BE2C (cell line): ENCODE results near the gene HDAC7.

ENCODE experiments used
- DNase-seq: peaks from one replicate; pipeline ENCODE4 v3.0.0-alpha.2; 2020
- H3K27me3 ChIP-seq: fragments of 250-450 bp; sonication (Bioruptor Pico); 2 replicates; pipeline ENCODE4 v1.5.1; 2020; ENCODE audit warnings: mild to moderate bottlenecking
- H3K36me3 ChIP-seq: fragments of 250-450 bp; sonication (Bioruptor Pico); 2 replicates; pipeline ENCODE4 v1.5.1; 2020; ENCODE audit warnings: mild to moderate bottlenecking
- H3K4me1 ChIP-seq: fragments of 250-450 bp; sonication (Bioruptor Pico); 2 replicates; pipeline ENCODE4 v1.5.1; 2020
- H3K4me3 ChIP-seq: 2 replicates; pipeline ENCODE4 v1.5.1; 2011; ENCODE audit warnings: low read depth, low read length
- H3K9me3 ChIP-seq: fragments of 250-450 bp; sonication (Bioruptor Pico); 2 replicates; pipeline ENCODE4 v1.5.1; 2020
- CTCF ChIP-seq: IDR thresholded peaks from 2 replicates; pipeline ENCODE4 v1.5.1; 2012; ENCODE audit warnings: mild to moderate bottlenecking, low read depth, low read length

The HDAC7 gene

GRCh38 chr12:47863467-47863866, 43.8 kb upstream of the HDAC7 start:
- no peak for DNase-seq
- TF ChIP-seq CTCF: no peak
- Histone ChIP-seq H3K36me3 (no peaks in the 10 kb centered on the region), H3K4me1 (no peaks in the 10 kb centered on the region), H3K27me3 (no peaks in the 10 kb centered on the region), H3K9me3 (no peaks in the 10 kb centered on the region), H3K4me3 (no peak overlapping the region)

GRCh38 chr12:47862881-47863280, 43.2 kb upstream of the HDAC7 start:
- DNase-seq: no peak
- H3K9me3 ChIP-seq: no peaks in the 10 kb centered on the region
- H3K4me3 ChIP-seq: no peak overlapping the region
- no peak for TF ChIP-seq CTCF
- no peaks in the 10 kb centered on the region for H3K27me3 ChIP-seq
- H3K36me3 ChIP-seq: no peaks in the 10 kb centered on the region
- no peaks in the 10 kb centered on the region for H3K4me1 ChIP-seq

GRCh38 chr12:47862167-47862750, 42.6 kb upstream of the HDAC7 start:
- no peaks in the 10 kb centered on the region for H3K9me3 ChIP-seq
- DNase-seq: no peak
- no peak overlapping the region for H3K4me3 ChIP-seq
- H3K4me1 ChIP-seq: no peaks in the 10 kb centered on the region
- H3K36me3 ChIP-seq: no peaks in the 10 kb centered on the region
- no peaks in the 10 kb centered on the region for H3K27me3 ChIP-seq
- no peak for TF ChIP-seq CTCF

GRCh38 chr12:47860873-47861272, 41.2 kb upstream of the HDAC7 start:
- H3K4me1 ChIP-seq: no peaks in the 10 kb centered on the region
- H3K9me3 ChIP-seq: no peaks in the 10 kb centered on the region
- DNase-seq: no peak

GRCh38 chr12:47860279-47860841, 40.7 kb upstream of the HDAC7 start:
- H3K36me3 ChIP-seq: no peaks in the 10 kb centered on the region
- no peaks in the 10 kb centered on the region for H3K27me3 ChIP-seq
- no peaks in the 10 kb centered on the region for H3K9me3 ChIP-seq
- no peak for TF ChIP-seq CTCF
- H3K4me3 ChIP-seq: no peak overlapping the region
- DNase-seq: no peak
- H3K4me1 ChIP-seq: no peaks in the 10 kb centered on the region

More at GRCh38 chr12:47860873-47861272, 41.2 kb upstream of the HDAC7 start:
- H3K36me3 ChIP-seq: no peaks in the 10 kb centered on the region
- no peak overlapping the region for H3K4me3 ChIP-seq
- no peaks in the 10 kb centered on the region for H3K27me3 ChIP-seq
- TF ChIP-seq CTCF: no peak

- H3K27me3 ChIP-seq: no peaks in the 10 kb centered on the region
- H3K4me3 ChIP-seq: no peak overlapping the region
- H3K4me1 ChIP-seq: no peaks in the 10 kb centered on the region
- H3K36me3 ChIP-seq: no peaks in the 10 kb centered on the region
- no peak for TF ChIP-seq CTCF
- H3K9me3 ChIP-seq: no peaks in the 10 kb centered on the region
- no peak for DNase-seq
These were observed 39.0 kb upstream of the HDAC7 start for GRCh38 chr12:47858511-47859266.
